Heart left ventricle (tissue), 16 donors: Measurements from ENCODE around the gene OR9A4. TPM values are rescaled to one million over a fixed set of nuclear protein-coding genes. Genes with fewer than 3 reads are reported as not detected.

Source experiments
- ATAC-seq, 4 donors: fragments of 200-7000 bp; cut with Tn5 transposase; one replicate each; pipeline ENCODE4 v1.9.1; 2020 to 2022; ENCODE audit warnings: moderate library complexity in 4 of 4, mild to moderate bottlenecking in 3 of 4, moderate number of reproducible peaks in 1 of 4
- DNase-seq, 5 donors: peaks; one replicate each; pipeline ENCODE4 v3.0.0-alpha.2; 2020
- H3K27ac ChIP-seq, 12 donors: fragments of 200-600 bp; sonication (generic) in 4 of 12; one replicate each; pipeline versions ENCODE4 v1.5.0 to v1.8.0; 2016 to 2022; ENCODE audit warnings: mild to moderate bottlenecking in 2 of 12
- H3K27me3 ChIP-seq, 9 donors: fragments of 200-600 bp; sonication (generic) in 2 of 9; one replicate each; pipeline versions ENCODE4 v1.5.1 to v1.8.0; 2016 to 2022; ENCODE audit warnings: mild to moderate bottlenecking in 3 of 9
- H3K36me3 ChIP-seq, 9 donors: fragments of 200-600 bp; sonication (generic) in 2 of 9; one replicate each; pipeline versions ENCODE4 v1.5.0 to v1.8.0; 2018 to 2022; ENCODE audit warnings: mild to moderate bottlenecking in 2 of 9
- H3K4me1 ChIP-seq, 12 donors: fragments of 200-600 bp; sonication (generic) in 4 of 12; one replicate each; pipeline versions ENCODE4 v1.5.0 to v1.8.0; 2016 to 2022; ENCODE audit warnings: mild to moderate bottlenecking in 3 of 12
- H3K4me3 ChIP-seq, 12 donors: fragments of 200-600 bp; sonication (generic) in 4 of 12; one replicate each; pipeline versions ENCODE4 v1.5.0 to v1.8.0; 2017 to 2022; ENCODE audit warnings: mild to moderate bottlenecking in 9 of 12, moderate library complexity in 4 of 12
- H3K9me3 ChIP-seq, 12 donors: fragments of 200-600 bp; sonication (generic) in 4 of 12; one replicate each; pipeline versions ENCODE4 v1.5.0 to v1.8.0; 2016 to 2022; ENCODE audit warnings: mild to moderate bottlenecking in 1 of 12
- CTCF ChIP-seq, 12 donors: fragments of 200-600 bp; sonication (generic) in 4 of 12; IDR thresholded peaks; one replicate each; pipeline versions ENCODE4 v1.5.0 to v1.8.0; 2018 to 2022; ENCODE audit warnings: antibody characterized with exemption in 12 of 12, mild to moderate bottlenecking in 5 of 12
- POLR2A ChIP-seq, 2 donors: fragments of 450-650 bp; IDR thresholded peaks; one replicate each; pipeline ENCODE4 v1.6.1; 2017; ENCODE audit warnings: antibody characterized with exemption in 2 of 2, mild to moderate bottlenecking in 2 of 2, moderate library complexity in 2 of 2
- WGBS, 4 donors: extraction: QIAGEN DNeasy Blood & Tissue Kit in 2 of 4; methylation state at CpG; one replicate each; pipeline versions ENCODE4 v1.1.5 to v1.1.7; 2013 to 2018; 5-methylcytosine and 5-hydroxymethylcytosine counted together
- intact Hi-C, 10 donors: fragments of 100-400 bp; cut with DNase I; formaldehyde crosslinking; loops; one replicate each; pipeline versions ENCODE4 v1.11.1 to v1.14.2; 2022
- long read RNA-seq, 3 donors: library from polyadenylated mRNA; unstranded; transcript quantifications; one replicate each; pipeline ENCODE4 v2.0.0, GENCODE V29; 2020 to 2021
- polyA plus RNA-seq, 2 donors: library from polyadenylated mRNA; stranded (reverse); fragments of 200-250 nt; gene quantifications; one replicate each; pipeline ENCODE4 v1.2.3, GENCODE V29; 2013
- total RNA-seq, 9 donors: library from RNA; depleted of rRNA in 2 of 9; stranded (reverse); fragments of >200 nt in 2 of 9; fragmentation: NEBNext Ultra II Directional in 3 of 9; extraction: Animal tissue kit (Norgen Biotek cat#: 25700) in 3 of 9; gene quantifications; one replicate each; pipeline versions ENCODE4 v1.1.0 to v1.2.4, GENCODE V29; 2016 to 2023
- donor health status: ischemic (EF 13 %, LVEDD 7.1; RV severe dilation, severe dysfunction).
- donor health status: healthy with polysubstance abuse.
- donor health status: DM: no; HTN: yes; CAD: no.
- donor health status: DM: no; HTN: no; CAD: no.
- donor health status: ischemic (EF 25% LVEDD 6.9; RV normal size, moderate dysfunction).
- donor health status: ischemic (EF 25% LVEDD 5.7; RV mildly dilated, moderate dysfunction).
- donor health status: healthy.
- donor health status: DM: yes; HTN: yes; CAD: no.
- donor health status: ischemic (EF 35%, LVEDD 5.7; RV mildly dilated, moderate dysfunction).
- donor health status: nonischemic (EF 11% LVEDD 7.7; RV severe dilation, severe dysfunction).
- donor health status: DM: yes; HTN: yes; CAD: no.
- donor health status: PGD.
- donor health status: ischemic (EF 29% LVEDD 5.4; RV normal size, mild dysfunction).
- donor health status: nonischemic (EF 23%, LVEDD 6.1; RV moderate dilation, normal function).

Gene OR9A4
- total RNA-seq (not detected), polyA plus RNA-seq (not detected)
- long read RNA-seq, donor 1: 0 reads
- long read RNA-seq, donor 2: 0 reads
- long read RNA-seq, donor 3: 0 reads

GRCh38 chr7:141916099-141916498 is at the start of gene OR9A4:
Gene OR9A4 (plus strand): TSS chr7:141916399. CDS start chr7:141918876, 2,477 bp downstream.
- no peak within 1 kb of the TSS for H3K4me3 ChIP-seq
- no peak for TF ChIP-seq POLR2A (IDR thresholded peaks at IDR 0.05)
- TF ChIP-seq CTCF (IDR thresholded peaks at IDR 0.05): no peak
- H3K9me3 ChIP-seq: peaks cover 0 to 14% (median 0%) of the 10 kb centered on the region in 12 donors
- ATAC-seq: no peak
- H3K36me3 ChIP-seq: no peaks in the 10 kb centered on the region
- 72 to 82% (median 77%) methylated on average over 3 of the region's 3 CpGs for WGBS, 4 donors
- no peak for DNase-seq
- H3K4me1 ChIP-seq: no peaks in the 10 kb centered on the region
- H3K27ac ChIP-seq: no peak within 1 kb of the TSS
- intact Hi-C loops: no loop called here
- H3K27me3 ChIP-seq: no peaks in the 10 kb centered on the region

- ATAC-seq: no peak
- DNase-seq: no peak
- TF ChIP-seq CTCF (IDR thresholded peaks at IDR 0.05) (no peak), POLR2A (IDR thresholded peaks at IDR 0.05) (no peak)
- peaks cover 0 to 35% (median 5%) of the 10 kb centered on the region in 12 donors for H3K9me3 ChIP-seq
- H3K27me3 ChIP-seq: no peaks in the 10 kb centered on the region
- 70 to 82% (median 74%) methylated on average over 2 of the region's 2 CpGs for WGBS, 4 donors
- H3K27ac ChIP-seq: no peak overlapping the region
- H3K4me1 ChIP-seq: no peaks in the 10 kb centered on the region
- intact Hi-C loops: no loop called here
- H3K4me3 ChIP-seq: no peak overlapping the region
- H3K36me3 ChIP-seq: no peaks in the 10 kb centered on the region
These were observed 49.2 kb upstream of the OR9A4 start for GRCh38 chr7:141866974-141867373.

- peaks cover 0 to 44% (median 7%) of the 10 kb centered on the region in 12 donors for H3K9me3 ChIP-seq
- H3K36me3 ChIP-seq: no peaks in the 10 kb centered on the region
- ATAC-seq: no peak
- H3K27ac ChIP-seq: no peak overlapping the region
- DNase-seq: no peak
- H3K4me1 ChIP-seq: no peaks in the 10 kb centered on the region
- no peaks in the 10 kb centered on the region for H3K27me3 ChIP-seq
- H3K4me3 ChIP-seq: no peak overlapping the region
- intact Hi-C loops: no loop called here
- WGBS, 4 donors: 82 to 87% (median 84%) methylated on average over 3 of the region's 3 CpGs
- TF ChIP-seq POLR2A (IDR thresholded peaks at IDR 0.05): no peak
- TF ChIP-seq CTCF (IDR thresholded peaks at IDR 0.05): no peak
These were observed 43.3 kb upstream of the OR9A4 start for GRCh38 chr7:141872931-141873330.

GRCh38 chr7:141874787-141875186 is 41.4 kb upstream of the OR9A4 start:
- ATAC-seq: no peak
- no peak for TF ChIP-seq POLR2A (IDR thresholded peaks at IDR 0.05)
- TF ChIP-seq CTCF (IDR thresholded peaks at IDR 0.05): no peak
- Histone ChIP-seq H3K27ac (no peak overlapping the region), H3K27me3 (no peaks in the 10 kb centered on the region), H3K9me3 (peaks cover 0 to 34% (median 4%) of the 10 kb centered on the region in 12 donors), H3K4me1 (no peaks in the 10 kb centered on the region), H3K4me3 (no peak overlapping the region), H3K36me3 (no peaks in the 10 kb centered on the region)
- intact Hi-C loops: no loop called here
- 60 to 70% (median 65%) methylated on average over 3 of the region's 3 CpGs for WGBS, 4 donors
- DNase-seq: no peak
